SK-N-SH (cell line): Measurements from ENCODE around the gene ETV1. TPM values are rescaled to one million over a fixed set of nuclear protein-coding genes. Genes with fewer than 3 reads are reported as not detected.

Experiments
- CTCF ChIA-PET: fragments of 300-600, 350-600 bp; formaldehyde crosslinking; extraction: SDS; loops from one replicate; lab custom pipeline; 2021; lab: Yijun Ruan, JAX
- POLR2A ChIA-PET: fragments of 350-600 bp; sonication (Branson Sonifier 250); formaldehyde crosslinking; extraction: SDS; loops from one replicate; lab custom pipeline; 2020; ENCODE audit warnings: antibody characterized with exemption, inconsistent platforms; lab: Yijun Ruan, JAX
- DNase-seq: peaks from one replicate; pipeline ENCODE4 v3.0.0; 2012
- H2AFZ ChIP-seq: fragments of 200-600 bp; sonication (generic); 2 replicates; pipeline ENCODE4 v1.8.1; 2016; ENCODE audit warnings: antibody characterized with exemption, mild to moderate bottlenecking, low read depth
- H3F3A ChIP-seq: fragments of 200-600 bp; sonication (generic); replicated peaks from 2 replicates; pipeline ENCODE3; 2016; ENCODE audit warnings: antibody characterized with exemption, mild to moderate bottlenecking; ENCODE audit not compliant: insufficient read depth
- H3K27ac ChIP-seq, 2 experiments: fragments of 200-500 bp in 1 of 2; fragments of 200-600 bp in 1 of 2; sonication (Bioruptor generic) in 1 of 2; sonication (generic), shearing (Covaris generic) in 1 of 2; 2 replicates each; pipeline versions ENCODE4 v1.5.1 to v1.6.1; 2014 to 2016; ENCODE audit warnings: low read depth in 2 of 2, inconsistent platforms in 1 of 2, low read length in 1 of 2, mild to moderate bottlenecking in 1 of 2, mixed read lengths in 1 of 2
- H3K27me3 ChIP-seq: fragments of 200-600 bp; sonication (generic), shearing (Covaris generic); 2 replicates; pipeline ENCODE4 v1.6.1; 2016; ENCODE audit warnings: mixed run types; ENCODE audit not compliant: insufficient read depth
- H3K36me3 ChIP-seq, 2 experiments: fragments of 200-500 bp in 1 of 2; fragments of 200-600 bp in 1 of 2; sonication (Bioruptor generic) in 1 of 2; sonication (generic) in 1 of 2; replicated peaks in 1 of 2; 2 replicates each; pipeline versions ENCODE3 to v1.5.1; 2014 to 2016; ENCODE audit warnings: low read length in 1 of 2, mild to moderate bottlenecking in 1 of 2; ENCODE audit not compliant: insufficient read depth in 2 of 2, control insufficient read depth in 1 of 2
- H3K4me1 ChIP-seq, 2 experiments: fragments of 200-500 bp in 1 of 2; fragments of 200-600 bp in 1 of 2; sonication (Bioruptor generic) in 1 of 2; sonication (generic), shearing (Covaris generic) in 1 of 2; 2 replicates each; pipeline versions ENCODE4 v1.5.1 to v1.6.1; 2014 to 2016; ENCODE audit warnings: low read depth in 1 of 2, low read length in 1 of 2, mixed run types in 1 of 2; ENCODE audit not compliant: insufficient read depth in 2 of 2, control insufficient read depth in 1 of 2
- H3K4me2 ChIP-seq: fragments of 200-600 bp; sonication (generic), shearing (Covaris generic); 2 replicates; pipeline ENCODE4 v1.6.1; 2017; ENCODE audit warnings: mixed run types
- H3K4me3 ChIP-seq, 2 experiments: fragments of 200-500 bp in 1 of 2; fragments of 200-600 bp in 1 of 2; sonication (Bioruptor generic) in 1 of 2; sonication (generic), shearing (Covaris generic) in 1 of 2; 2 replicates each; pipeline versions ENCODE4 v1.5.1 to v1.8.1; 2014 to 2016; ENCODE audit warnings: low read depth in 2 of 2, inconsistent platforms in 1 of 2, low read length in 1 of 2, mild to moderate bottlenecking in 1 of 2, mixed read lengths in 1 of 2, moderate library complexity in 1 of 2
- H3K79me2 ChIP-seq: fragments of 200-600 bp; sonication (generic); 2 replicates; pipeline ENCODE4 v1.8.1; 2017; ENCODE audit warnings: mild to moderate bottlenecking; ENCODE audit not compliant: insufficient read depth
- H3K9ac ChIP-seq: fragments of 200-600 bp; sonication (generic); 2 replicates; pipeline ENCODE4 v1.6.1; 2017; ENCODE audit warnings: mixed run types
- H3K9me2 ChIP-seq: fragments of 200-600 bp; sonication (generic); 2 replicates; pipeline ENCODE4 v1.6.1; 2017; ENCODE audit warnings: mixed run types
- H3K9me3 ChIP-seq: fragments of 200-600 bp; sonication (generic); 2 replicates; pipeline ENCODE4 v1.6.1; 2017; ENCODE audit warnings: mixed run types, mild to moderate bottlenecking, moderate library complexity
- H4K20me1 ChIP-seq: fragments of 200-600 bp; sonication (generic); 2 replicates; pipeline ENCODE4 v1.6.1; 2017; ENCODE audit warnings: mild to moderate bottlenecking, mixed run types; ENCODE audit not compliant: insufficient read depth
- CTCF ChIP-seq: fragments of 200-600 bp; sonication (generic); IDR thresholded peaks from 2 replicates; pipeline ENCODE4 v1.6.1; 2017; ENCODE audit warnings: antibody characterized with exemption, mild to moderate bottlenecking, moderate library complexity
- ELF1 ChIP-seq: IDR thresholded peaks from 2 replicates; pipeline ENCODE4 v1.4.0; 2012
- EZH2phosphoT487 ChIP-seq: fragments of 200-600 bp; sonication (generic); IDR thresholded peaks from 2 replicates; pipeline ENCODE4 v1.6.1; 2017; ENCODE audit warnings: low read depth, mixed run types, mild to moderate bottlenecking, antibody characterized with exemption, moderate library complexity, borderline replicate concordance
- FOXM1 ChIP-seq: IDR thresholded peaks from 2 replicates; pipeline ENCODE4 v1.4.0; 2012; ENCODE audit warnings: low read depth, mild to moderate bottlenecking
- GATA2 ChIP-seq: sonication (generic); formaldehyde crosslinking; IDR thresholded peaks from 2 replicates; pipeline ENCODE4 v1.5.0; 2020; ENCODE audit warnings: mild to moderate bottlenecking, missing genetic modification reagents
- JUND ChIP-seq: IDR thresholded peaks from 2 replicates; pipeline ENCODE4 v1.4.0; 2012
- NFIC ChIP-seq: IDR thresholded peaks from 2 replicates; pipeline ENCODE4 v1.4.0; 2012; ENCODE audit warnings: borderline replicate concordance
- RFX5 ChIP-seq: IDR thresholded peaks from 2 replicates; pipeline ENCODE4 v1.6.1; 2012; ENCODE audit warnings: mild to moderate bottlenecking, improper control_type of control experiment, low read length
- RXRA ChIP-seq: IDR thresholded peaks from 2 replicates; pipeline ENCODE4 v1.4.0; 2012; ENCODE audit warnings: low read depth, mild to moderate bottlenecking, borderline replicate concordance
- SMC3 ChIP-seq: IDR thresholded peaks from 2 replicates; pipeline ENCODE4 v1.6.1; 2012; ENCODE audit warnings: low read depth, low read length, improper control_type of control experiment
- TEAD4 ChIP-seq: IDR thresholded peaks from 2 replicates; pipeline ENCODE4 v1.4.0; 2012; ENCODE audit warnings: mild to moderate bottlenecking, borderline replicate concordance; ENCODE audit not compliant: insufficient read depth
- WGBS: methylation state at CpG from one replicate; pipeline ENCODE4 v1.1.6; 2017; ENCODE audit warnings: low lambda C conversion rate; 5-methylcytosine and 5-hydroxymethylcytosine counted together
- polyA plus RNA-seq, 3 experiments: library from polyadenylated mRNA; depleted of rRNA; stranded (reverse); fragments of >200 nt; gene quantifications; 2 replicates each; pipeline ENCODE4 v1.2.3, GENCODE V29; 2012

The ETV1 gene
- polyA plus RNA-seq, 1 of the 3 experiments (the other 2 are of a cell fraction) = 24.9 TPM

- TF ChIP-seq RXRA (no peak), CTCF (no peak), NFIC (no peak), EZH2phosphoT487 (no peak)
- no peak overlapping the region for H3K27ac ChIP-seq
- H3K36me3 ChIP-seq = no peaks in the 10 kb centered on the region
- no peak overlapping the region for H3K4me2 ChIP-seq
- H2AFZ ChIP-seq = no peak overlapping the region
- no peaks in the 10 kb centered on the region for H3K4me1 ChIP-seq
- no peaks in the 10 kb centered on the region for H3K79me2 ChIP-seq
- ChIA-PET POLR2A (no interaction called here), CTCF (interaction anchor here (0.7 to 1.5 kb wide), 4 partner anchors 11 to 693 kb away, joined by 3 to 4 read pairs (median 3); no protein-coding TSS in a partner anchor)
- no peaks in the 10 kb centered on the region for H3K9me3 ChIP-seq
- no peaks in the 10 kb centered on the region for H3K9me2 ChIP-seq
- H3F3A ChIP-seq = no peaks in the 10 kb centered on the region
- no peak overlapping the region for H3K4me3 ChIP-seq
- no peak for DNase-seq
- H4K20me1 ChIP-seq = no peaks in the 10 kb centered on the region
- H3K9ac ChIP-seq = no peak overlapping the region
- WGBS = 84% methylated on average over 5 of the region's 5 CpGs
- no peaks in the 10 kb centered on the region for H3K27me3 ChIP-seq
Observed at GRCh38 chr7:13998866-13999265, 9.4 kb upstream of the ETV1 start.

- H3K4me3 ChIP-seq = no peak overlapping the region
- 95% methylated on average over 1 of the region's 1 CpG for WGBS
- CTCF ChIA-PET = interaction anchor here (0.7 to 1.8 kb wide), 6 partner anchors 12 to 710 kb away, joined by 3 to 8 read pairs (median 4); no protein-coding TSS in a partner anchor
- peak overlapping the region in 1 of 2 experiments; percentile 91; a peak in 1 of 4 replicates for H3K27ac ChIP-seq
- peaks cover 3 to 21% of the 10 kb centered on the region in 2 experiments; a peak in 2 of 4 replicates for H3K4me1 ChIP-seq
- H3K79me2 ChIP-seq = no peaks in the 10 kb centered on the region
- H3K9me3 ChIP-seq = no peaks in the 10 kb centered on the region
- no peaks in the 10 kb centered on the region for H3K27me3 ChIP-seq
- TF ChIP-seq RXRA (no peak), NFIC (no peak), GATA2 (no peak), TEAD4 (no peak), ELF1 (no peak), FOXM1 (no peak), SMC3 (no peak), JUND (no peak), RFX5 (no peak), EZH2phosphoT487 (no peak)
- H3K9ac ChIP-seq = no peak overlapping the region
- H3K36me3 ChIP-seq = no peaks in the 10 kb centered on the region
- POLR2A ChIA-PET = no interaction called here
- H2AFZ ChIP-seq = peak overlapping the region; percentile 96
- no peak overlapping the region for H3K4me2 ChIP-seq
- no peaks in the 10 kb centered on the region for H4K20me1 ChIP-seq
- DNase-seq = no peak
- H3K9me2 ChIP-seq = no peaks in the 10 kb centered on the region
- peaks cover 34% of the 10 kb centered on the region for H3F3A ChIP-seq
Observed at GRCh38 chr7:13992596-13992964, 3.1 kb upstream of the ETV1 start.
